GM23338 (cell line): Measurements from ENCODE around the gene NDUFA3. TPM values are rescaled to one million over a fixed set of nuclear protein-coding genes. Genes with fewer than 3 reads are reported as not detected.
"Not testable (repeated sequence)": the region's sequence is repeated elsewhere in the genome, so short reads cannot be mapped to it uniquely, and the experiment has no call there.

Source experiments
- ATAC-seq: fragments of 200-7000 bp; cut with Tn5 transposase; 3 replicates; pipeline ENCODE4 v1.9.1; 2020
- DNase-seq: peaks from one replicate; pipeline ENCODE4 v3.0.0-alpha.2; 2015; ENCODE audit warnings: low spot score
- H2AFZ ChIP-seq: fragments of 200-600 bp; sonication (generic); 2 replicates; pipeline ENCODE4 v1.8.0; 2016; ENCODE audit warnings: antibody characterized with exemption, mild to moderate bottlenecking, moderate library complexity
- H3F3A ChIP-seq: fragments of 200-600 bp; sonication (generic); replicated peaks from 2 replicates; pipeline ENCODE4 v1.8.0; 2017; ENCODE audit warnings: antibody characterized with exemption, mixed run types, low read depth
- H3K27ac ChIP-seq: fragments of 200-600 bp; sonication (generic); 2 replicates; pipeline ENCODE4 v1.6.1; 2016; ENCODE audit warnings: low read depth
- H3K27me3 ChIP-seq: fragments of 200-600 bp; sonication (generic); 2 replicates; pipeline ENCODE4 v1.8.0; 2016; ENCODE audit warnings: mild to moderate bottlenecking, mixed run types, moderate library complexity; ENCODE audit not compliant: insufficient read depth
- H3K36me3 ChIP-seq: fragments of 200-600 bp; sonication (generic); 2 replicates; pipeline ENCODE4 v1.8.0; 2016; ENCODE audit warnings: mild to moderate bottlenecking; ENCODE audit not compliant: insufficient read depth
- H3K4me1 ChIP-seq: fragments of 200-600 bp; sonication (generic); 2 replicates; pipeline ENCODE4 v1.8.0; 2016; ENCODE audit warnings: mild to moderate bottlenecking, moderate library complexity; ENCODE audit not compliant: insufficient read depth
- H3K4me2 ChIP-seq: fragments of 200-600 bp; sonication (generic); 2 replicates; pipeline ENCODE4 v1.7.1; 2017; ENCODE audit warnings: mixed run types
- H3K4me3 ChIP-seq: fragments of 200-600 bp; sonication (generic); 2 replicates; pipeline ENCODE4 v1.6.1; 2016; ENCODE audit warnings: mixed run types
- H3K79me2 ChIP-seq: fragments of 200-600 bp; sonication (generic); replicated peaks from 2 replicates; pipeline ENCODE4 v1.8.0; 2017; ENCODE audit warnings: mild to moderate bottlenecking; ENCODE audit not compliant: insufficient read depth
- H3K9me2 ChIP-seq: fragments of 200-600 bp; sonication (generic); 2 replicates; pipeline ENCODE4 v1.8.0; 2017; ENCODE audit not compliant: insufficient read depth
- H4K20me1 ChIP-seq: fragments of 200-600 bp; sonication (generic); replicated peaks from 2 replicates; pipeline ENCODE4 v1.8.0; 2017; ENCODE audit warnings: mild to moderate bottlenecking; ENCODE audit not compliant: insufficient read depth
- H3K27ac Mint-ChIP-seq: 2 replicates; pipeline ENCODE4 v1.8.0; 2020; ENCODE audit warnings: inconsistent platforms, mild to moderate bottlenecking, moderate library complexity, mixed read lengths
- H3K27me3 Mint-ChIP-seq: 3 replicates; pipeline ENCODE4 v1.8.0; 2022; ENCODE audit warnings: low read depth, mild to moderate bottlenecking, moderate library complexity, mixed read lengths, inconsistent platforms; ENCODE audit not compliant: insufficient read depth, poor library complexity
- H3K36me3 Mint-ChIP-seq: 3 replicates; pipeline ENCODE4 v1.8.0; 2021; ENCODE audit warnings: low read depth, mild to moderate bottlenecking, inconsistent platforms, moderate library complexity, mixed read lengths
- H3K4me1 Mint-ChIP-seq: 3 replicates; pipeline ENCODE4 v1.8.0; 2020; ENCODE audit warnings: mild to moderate bottlenecking, inconsistent platforms, mixed read lengths
- H3K4me3 Mint-ChIP-seq: 3 replicates; pipeline ENCODE4 v1.8.0; 2021; ENCODE audit warnings: moderate library complexity, mild to moderate bottlenecking, inconsistent platforms, mixed read lengths
- H3K9me3 Mint-ChIP-seq: 3 replicates; pipeline ENCODE4 v1.8.0; 2020; ENCODE audit warnings: moderate library complexity, mild to moderate bottlenecking, inconsistent platforms, mixed read lengths
- CTCF ChIP-seq, 2 experiments: fragments of 200-600 bp in 1 of 2; sonication (generic) in 1 of 2; conservative IDR thresholded peaks; 2 replicates each; pipeline versions ENCODE4 v1.5.1 to v1.6.1; 2016 to 2017; ENCODE audit warnings: antibody characterized with exemption in 2 of 2, low read depth in 2 of 2, mild to moderate bottlenecking in 2 of 2, moderate library complexity in 1 of 2
- EZH2 ChIP-seq: fragments of 200-600 bp; sonication (generic); IDR thresholded peaks from one replicate; pipeline ENCODE4 v1.8.0; 2017; ENCODE audit warnings: antibody characterized with exemption, mild to moderate bottlenecking, low read depth; ENCODE audit not compliant: unreplicated experiment
- ZNF462 ChIP-seq: fragments of 250-450 bp; sonication (Bioruptor Pico); IDR thresholded peaks from 2 replicates; pipeline ENCODE4 v1.5.0; 2020; ENCODE audit warnings: mild to moderate bottlenecking, moderate library complexity
- polyA plus RNA-seq: library from polyadenylated mRNA; unstranded; fragments of >200 nt; fragmentation: Nextera tagmentation; extraction: Ambion mirVana; gene quantifications from 2 replicates; pipeline ENCODE4 v1.2.1, GENCODE V29; 2016
- total RNA-seq: library from RNA; depleted of rRNA; stranded (reverse); fragments of >200 nt; shearing (Covaris generic); gene quantifications from 2 replicates; pipeline ENCODE4 v1.2.3, GENCODE V29; 2014

The NDUFA3 gene
- total and polyA plus RNA-seq, 2 experiments from 2014 or later = 28.4 to 691 TPM

- Mint-ChIP-seq H3K9me3 (peaks cover 10% of the 10 kb centered on the region), H3K27me3 (peaks cover 36% of the 10 kb centered on the region), H3K4me3 (peak overlapping the region; percentile 75)
- peak overlapping the region; percentile 76 for H3K4me3 ChIP-seq
- DNase-seq = peak; percentile 66
- 0 out of 4 replicates have a peak, but pooled peaks of 1 of the 2 experiments have one; percentile 8 for TF ChIP-seq CTCF (conservative IDR thresholded peaks at IDR 0.05; ENCODE audit: low read depth in 2 of 2)
- not testable (repeated sequence) for H3K36me3 ChIP-seq, H4K20me1 ChIP-seq, H3K4me1 Mint-ChIP-seq, H3F3A ChIP-seq, H3K9me2 ChIP-seq, H3K79me2 ChIP-seq, H3K4me1 ChIP-seq, H3K36me3 Mint-ChIP-seq, H3K27ac Mint-ChIP-seq, H3K27ac ChIP-seq
- peaks cover 41% of the 10 kb centered on the region for H3K27me3 ChIP-seq
- ATAC-seq = peak; percentile 88
- peak overlapping the region; percentile 94 for H3K4me2 ChIP-seq
- peak overlapping the region; percentile 66; the same call in 1 of the 2 replicates for H2AFZ ChIP-seq
These were observed 6.6 kb upstream of the NDUFA3 start for GRCh38 chr19:54095859-54096616.

GRCh38 chr19:54096617-54097106 is 6.0 kb upstream of the NDUFA3 start:
- Mint-ChIP-seq H3K36me3 (peaks cover 7% of the 10 kb centered on the region; the same call in 1 of the 3 replicates), H3K27me3 (peaks cover 36% of the 10 kb centered on the region), H3K9me3 (peaks cover 10% of the 10 kb centered on the region), H3K4me1 (peaks cover 4% of the 10 kb centered on the region), H3K4me3 (peak overlapping the region; percentile 75), H3K27ac (no peak overlapping the region)
- peaks cover 9% of the 10 kb centered on the region; the same call in 1 of the 2 replicates for H3F3A ChIP-seq
- H2AFZ ChIP-seq = peak overlapping the region; percentile 94
- H3K4me2 ChIP-seq = peak overlapping the region; percentile 94
- peaks cover 6% of the 10 kb centered on the region; the same call in 1 of the 2 replicates for H3K4me1 ChIP-seq
- H3K4me3 ChIP-seq = peak overlapping the region; percentile 76
- no peaks in the 10 kb centered on the region for H3K79me2 ChIP-seq
- no peaks in the 10 kb centered on the region for H4K20me1 ChIP-seq
- H3K36me3 ChIP-seq = no peaks in the 10 kb centered on the region
- no peaks in the 10 kb centered on the region for H3K9me2 ChIP-seq
- no peak overlapping the region for H3K27ac ChIP-seq
- TF ChIP-seq ZNF462 (CRISPR knock-in tag) (no peak), CTCF (conservative IDR thresholded peaks at IDR 0.05; ENCODE audit: low read depth in 2 of 2) (peak; percentile 21 to 53; a peak in 3 of 4 replicates), EZH2 (peak; percentile 26)
- DNase-seq (peak; percentile 62), ATAC-seq (peak; percentile 61)
- H3K27me3 ChIP-seq = peaks cover 41% of the 10 kb centered on the region
